HG03139 (cell line): ENCODE data around the gene UMOD.
"Not testable (repeated sequence)": the region's sequence is repeated elsewhere in the genome, so short reads cannot be mapped to it uniquely, and the experiment has no call there.

Experiments
- ATAC-seq: cut with Tn5 transposase; IDR thresholded peaks from one replicate; pipeline ENCODE4 v1.9.1; 2021; ENCODE audit not compliant: unreplicated experiment

Gene UMOD

GRCh38 chr16:20322696-20323095, 29.8 kb downstream of the UMOD start:
- no peak for ATAC-seq

DNA sequence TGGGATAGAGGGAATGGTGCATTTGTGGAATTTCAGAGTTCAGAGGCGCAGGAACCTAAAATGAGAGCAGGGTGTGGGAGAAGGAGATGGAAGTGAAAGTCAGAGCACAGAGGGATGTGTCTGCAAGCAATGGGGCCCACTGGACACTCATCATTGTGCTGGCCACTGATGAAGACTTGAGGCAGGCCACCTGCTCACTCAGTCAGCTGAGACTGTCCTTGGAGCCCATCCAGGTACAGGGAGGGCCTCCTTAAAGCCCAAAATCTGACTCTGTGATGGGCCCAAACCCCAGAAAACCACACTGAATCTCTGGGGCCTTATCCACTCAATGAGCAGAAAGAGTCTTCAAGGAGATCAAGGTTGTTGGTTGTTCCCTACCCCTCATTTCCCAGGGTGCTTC, 30.8 kb downstream of the UMOD start:
- no peak for ATAC-seq

DNA sequence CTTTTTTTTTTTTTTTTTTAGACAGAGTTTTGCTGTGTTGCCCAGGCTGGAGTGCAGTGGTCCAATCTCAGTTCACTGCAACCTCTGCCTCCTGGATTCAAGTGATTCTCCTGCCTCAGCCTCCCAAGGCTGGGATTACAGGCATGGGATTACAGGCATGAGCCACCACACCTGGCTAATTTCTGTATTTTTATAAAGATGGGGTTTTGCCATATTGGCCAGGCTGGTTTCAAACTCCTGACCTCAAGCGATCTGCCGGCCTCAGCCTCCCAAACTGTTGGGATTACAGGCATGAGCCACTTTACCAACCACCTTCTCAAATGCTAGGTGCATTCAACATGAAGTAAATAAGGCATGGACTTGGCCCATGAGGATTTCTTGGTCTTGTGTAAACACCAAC, 31.5 kb downstream of the UMOD start:
- ATAC-seq = not testable (repeated sequence)

DNA sequence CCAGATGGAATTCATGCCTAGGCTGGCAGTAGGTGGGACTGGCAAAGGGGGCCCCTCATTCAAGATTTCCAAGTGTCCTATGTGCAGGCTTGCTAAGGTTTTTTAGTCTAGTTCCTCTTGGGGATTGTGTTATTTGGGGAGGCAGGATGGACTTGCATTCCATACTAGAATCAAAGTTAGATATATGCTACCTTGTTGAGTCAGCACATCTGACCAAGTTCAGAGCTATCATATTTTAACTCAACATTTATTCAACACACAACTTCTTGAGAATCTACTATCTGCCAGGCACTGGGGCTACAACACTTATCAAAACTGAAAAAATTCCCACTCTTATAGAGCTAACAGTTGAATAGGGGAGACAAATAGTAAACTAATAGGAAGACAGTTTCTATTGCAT, 31.9 kb downstream of the UMOD start:
- ATAC-seq = no peak

DNA sequence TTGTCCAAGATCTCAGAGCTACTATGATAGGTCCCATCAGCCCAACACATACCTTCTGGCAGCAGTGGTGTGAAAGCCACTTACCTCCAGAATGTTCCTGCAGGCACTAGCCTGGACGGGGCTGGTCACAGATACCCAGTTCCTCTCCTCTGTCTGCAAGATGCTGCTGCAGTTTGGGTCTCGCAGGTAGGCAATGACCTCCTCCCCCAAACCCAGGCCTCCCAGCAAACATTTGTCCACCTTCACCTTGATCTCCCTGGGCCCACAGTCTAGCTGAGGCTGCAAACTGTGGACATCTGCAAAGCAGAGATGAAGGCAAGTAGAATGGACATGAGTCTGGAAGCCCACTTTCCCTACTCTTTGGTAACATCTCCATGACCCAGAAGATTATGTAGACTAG, 32.3 kb downstream of the UMOD start:
- no peak for ATAC-seq

DNA sequence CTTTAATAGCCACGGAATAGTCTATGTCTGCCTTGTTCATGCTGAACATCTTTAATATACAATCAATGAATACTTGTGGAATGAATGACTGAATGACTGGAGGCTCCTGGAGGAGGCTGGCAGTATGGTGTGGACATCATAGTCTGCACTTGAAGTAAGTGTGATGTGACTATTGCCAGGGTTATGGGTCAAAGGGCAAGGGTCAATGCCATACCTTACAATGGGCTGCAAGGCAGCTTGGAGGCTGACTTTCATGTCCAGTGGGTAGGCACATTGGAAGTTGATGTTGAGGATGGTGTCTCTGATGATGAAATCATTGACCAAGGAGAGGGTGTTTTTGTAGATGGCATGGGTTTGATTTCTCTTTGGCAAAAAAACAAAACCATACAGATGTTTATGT, 33.1 kb downstream of the UMOD start:
- ATAC-seq = no peak

- ATAC-seq = no peak
Measured at GRCh38 chr16:20318437-20318836, 34.1 kb downstream of the UMOD start.

GRCh38 chr16:20318006-20318405, 34.5 kb downstream of the UMOD start:
- no peak for ATAC-seq

- no peak for ATAC-seq
Measured at GRCh38 chr16:20317117-20317516, 35.4 kb downstream of the UMOD start.

GRCh38 chr16:20316715-20317114, 35.8 kb downstream of the UMOD start:
- ATAC-seq = no peak

GRCh38 chr16:20315764-20316163, 36.8 kb downstream of the UMOD start:
- no peak for ATAC-seq

DNA sequence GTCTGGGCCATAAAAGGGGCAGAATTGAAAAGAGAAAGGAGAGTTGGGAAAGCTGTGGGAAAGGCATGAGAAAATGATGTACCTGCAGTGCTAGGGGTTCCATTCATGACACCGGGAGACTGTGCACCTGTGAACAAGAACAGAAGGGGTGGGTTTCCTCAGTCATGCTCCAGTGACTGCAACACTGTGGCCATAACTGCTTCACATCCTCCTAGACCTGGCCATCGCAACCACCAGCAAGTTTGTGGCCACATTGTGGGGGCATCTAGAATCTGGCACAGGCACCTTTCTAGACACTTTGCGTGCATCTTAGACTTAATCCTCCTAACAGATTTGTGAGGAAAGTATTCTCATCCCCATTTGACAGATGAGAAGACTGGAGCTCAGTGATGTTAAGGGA, 37.9 kb downstream of the UMOD start:
- no peak for ATAC-seq

- no peak for ATAC-seq
Measured at GRCh38 chr16:20313741-20314140, 38.8 kb downstream of the UMOD start.

GRCh38 chr16:20312536-20313095, 39.9 kb downstream of the UMOD start:
- not testable (repeated sequence) for ATAC-seq

DNA sequence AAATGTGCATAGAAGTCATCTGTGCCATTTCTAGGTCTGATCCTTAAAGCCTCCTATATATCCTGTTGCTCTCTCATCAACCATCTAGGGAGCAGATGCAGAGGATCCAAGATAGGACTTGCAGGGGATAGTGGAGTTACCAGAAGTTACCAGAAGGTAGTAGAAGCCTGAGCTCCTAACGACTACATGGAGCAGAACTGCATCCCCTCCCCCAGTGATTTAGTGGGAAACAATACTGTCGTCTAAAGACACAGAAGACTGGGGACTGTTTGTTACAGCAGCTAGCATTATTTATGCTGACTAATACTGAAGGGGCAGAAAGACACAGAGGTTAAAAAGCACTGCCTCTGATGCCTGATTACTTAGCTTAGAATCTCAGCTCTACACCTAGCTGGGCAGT, 41.0 kb downstream of the UMOD start:
- ATAC-seq = no peak

GRCh38 chr16:20310421-20311395, 41.8 kb downstream of the UMOD start:
- no peak for ATAC-seq

DNA sequence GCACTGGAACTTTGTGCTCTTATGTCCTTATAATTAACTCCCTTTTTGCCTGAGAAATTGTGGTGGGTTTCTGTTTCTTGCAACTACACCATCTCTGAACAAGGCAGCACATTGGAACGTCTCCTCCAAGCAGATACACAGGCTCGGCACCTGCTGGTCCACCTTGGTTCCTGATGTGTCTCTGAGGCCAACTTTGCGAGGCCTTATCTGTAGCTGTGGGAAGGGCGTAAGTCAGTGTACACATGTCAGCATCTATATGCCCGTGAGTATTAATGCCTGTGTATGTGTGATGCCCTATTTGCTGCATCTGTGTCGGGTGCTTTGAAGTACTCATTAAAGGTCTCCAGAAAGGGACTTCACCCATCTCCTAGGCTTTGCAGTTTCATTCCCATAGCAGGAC, 42.7 kb downstream of the UMOD start:
- ATAC-seq = no peak

- ATAC-seq = no peak
Measured at GRCh38 chr16:20308801-20309590, 43.5 kb downstream of the UMOD start.

DNA sequence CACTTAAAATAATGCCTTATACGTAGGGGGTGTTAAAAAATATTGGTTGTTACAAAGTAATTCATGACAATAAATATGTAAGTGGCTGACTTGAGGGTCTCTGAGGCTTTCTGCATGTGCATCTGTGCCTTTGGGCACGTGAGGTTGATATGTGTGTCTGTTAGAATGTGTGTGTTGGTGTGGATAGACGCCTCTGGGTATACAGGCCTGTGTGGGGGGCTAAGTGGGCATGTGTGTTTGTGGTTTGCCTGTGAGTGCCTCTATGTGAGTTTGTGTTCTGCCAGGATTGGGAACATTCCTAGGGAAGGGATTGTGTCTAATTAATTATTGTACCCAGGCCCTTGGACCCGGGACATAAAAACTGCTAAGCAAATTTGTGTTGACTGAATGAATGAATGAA, 44.2 kb downstream of the UMOD start:
- no peak for ATAC-seq

- no peak for ATAC-seq
Measured at GRCh38 chr16:20307791-20308190, 44.7 kb downstream of the UMOD start.

GRCh38 chr16:20307240-20307671, 45.3 kb downstream of the UMOD start:
- ATAC-seq = no peak

DNA sequence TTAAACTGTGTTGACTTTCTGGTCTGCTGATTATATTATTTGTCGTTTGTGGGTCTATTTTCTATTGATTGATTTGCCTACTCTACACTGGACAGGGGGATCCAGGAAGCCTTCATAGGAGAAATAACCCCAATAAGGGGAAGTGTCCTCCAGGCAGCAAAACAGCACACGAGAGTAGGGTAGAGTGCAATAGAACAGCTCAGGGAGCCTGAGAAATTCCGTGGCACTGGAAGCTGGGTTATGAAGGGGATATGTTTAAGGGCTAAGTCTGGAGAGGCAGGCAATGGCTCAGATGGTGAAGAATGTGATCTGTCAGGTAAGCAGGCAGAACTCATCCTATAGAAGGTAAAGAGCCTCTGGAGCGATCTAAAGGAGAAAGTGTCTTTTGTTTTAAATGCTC, 46.1 kb downstream of the UMOD start:
- no peak for ATAC-seq
